ENCODE results near the gene BEAN1.

GRCh38 chr16:66488505-66488904 lies 61.4 kb downstream of the BEAN1 start:
- TF ChIP-seq CTCF (IDR thresholded peaks at IDR 0.05) (no peak), POLR2A (IDR thresholded peaks at IDR 0.05) (no peak)

Measured in esophagus squamous epithelium (tissue), 4 donors.